Measurements from ENCODE around the gene SCYGR8. TPM values are rescaled to one million over a fixed set of nuclear protein-coding genes. Genes with fewer than 3 reads are reported as not detected.
"Not testable (repeated sequence)": the region's sequence is repeated elsewhere in the genome, so short reads cannot be mapped to it uniquely, and the experiment has no call there.

Gene SCYGR8
- polyA plus RNA-seq, 1 of the 3 experiments (the other 2 are of a cell fraction), result not detected

- Histone ChIP-seq H3K9me3 (no peaks in the 10 kb centered on the region), H3F3A (replicated peaks; ENCODE audit: insufficient read depth) (no peaks in the 10 kb centered on the region), H3K27me3 (ENCODE audit: insufficient read depth) (peaks cover 38% of the 10 kb centered on the region; the same call in 1 of the 2 replicates), H3K4me1 (ENCODE audit: control insufficient read depth in 1 of 2, insufficient read depth in 2 of 2, low read depth in 1 of 2, low read length in 1 of 2) (peaks cover 3 to 4% of the 10 kb centered on the region in 2 experiments; a peak in 1 of 4 replicates), H3K4me3 (ENCODE audit: low read depth in 2 of 2, low read length in 1 of 2) (no peak overlapping the region), H3K4me2 (no peak overlapping the region), H2AFZ (ENCODE audit: low read depth) (no peak overlapping the region), H3K9ac (no peak overlapping the region), H3K36me3 (replicated peaks in 1 of 2; ENCODE audit: control insufficient read depth in 1 of 2, insufficient read depth in 2 of 2, low read length in 1 of 2) (no peaks in the 10 kb centered on the region), H3K79me2 (ENCODE audit: insufficient read depth) (no peaks in the 10 kb centered on the region), H4K20me1 (ENCODE audit: insufficient read depth) (no peaks in the 10 kb centered on the region), H3K27ac (ENCODE audit: low read depth in 2 of 2, low read length in 1 of 2) (no peak overlapping the region), H3K9me2 (no peaks in the 10 kb centered on the region)
- ChIA-PET POLR2A (no interaction called here), CTCF (no interaction called here)
- 68% methylated on average over 4 of the region's 4 CpGs for WGBS (ENCODE audit: low lambda C conversion rate)
- DNase-seq, result no peak
- TF ChIP-seq PBX3 (IDR thresholded peaks at IDR 0.05), result no peak
- no peak for TF ChIP-seq EP300 (IDR thresholded peaks at IDR 0.05; ENCODE audit: borderline replicate concordance in 1 of 2, low read depth in 1 of 2, low read length in 1 of 2)
- no peak for TF ChIP-seq MAX (IDR thresholded peaks at IDR 0.05; ENCODE audit: low read depth)
- no peak for TF ChIP-seq YY1 (IDR thresholded peaks at IDR 0.05; ENCODE audit: low read depth)
Measured at GRCh38 chr2:227719641-227720040, 26.1 kb upstream of the SCYGR8 start.

GRCh38 chr2:227720680-227721079, 25.0 kb upstream of the SCYGR8 start:
- ChIA-PET CTCF (interaction anchor here (0.9 kb wide), 1 partner anchor 46 kb away, joined by 3 read pairs; no protein-coding TSS in a partner anchor), POLR2A (no interaction called here)
- H3F3A ChIP-seq (replicated peaks; ENCODE audit: insufficient read depth), result no peaks in the 10 kb centered on the region
- no peak overlapping the region for H3K9ac ChIP-seq
- H2AFZ ChIP-seq (ENCODE audit: low read depth), result no peak overlapping the region
- H3K4me2 ChIP-seq, result no peak overlapping the region
- no peaks in the 10 kb centered on the region for H3K9me2 ChIP-seq
- no peak for TF ChIP-seq MEF2A (IDR thresholded peaks at IDR 0.05; ENCODE audit: borderline replicate concordance, low read depth)
- no peaks in the 10 kb centered on the region for H3K79me2 ChIP-seq (ENCODE audit: insufficient read depth)
- DNase-seq, result no peak
- WGBS (ENCODE audit: low lambda C conversion rate), result 44% methylated on average over 4 of the region's 4 CpGs
- H3K4me1 ChIP-seq (ENCODE audit: control insufficient read depth in 1 of 2, insufficient read depth in 2 of 2, low read depth in 1 of 2, low read length in 1 of 2), result peaks cover 3 to 4% of the 10 kb centered on the region in 2 experiments; a peak in 1 of 4 replicates
- no peaks in the 10 kb centered on the region for H3K36me3 ChIP-seq (replicated peaks in 1 of 2; ENCODE audit: control insufficient read depth in 1 of 2, insufficient read depth in 2 of 2, low read length in 1 of 2)
- no peaks in the 10 kb centered on the region for H3K9me3 ChIP-seq
- H3K27ac ChIP-seq (ENCODE audit: low read depth in 2 of 2, low read length in 1 of 2), result no peak overlapping the region
- H4K20me1 ChIP-seq (ENCODE audit: insufficient read depth), result no peaks in the 10 kb centered on the region
- peaks cover 43% of the 10 kb centered on the region for H3K27me3 ChIP-seq (ENCODE audit: insufficient read depth)
- no peak overlapping the region for H3K4me3 ChIP-seq (ENCODE audit: low read depth in 2 of 2, low read length in 1 of 2)

- H4K20me1 ChIP-seq (ENCODE audit: insufficient read depth); H3K4me3 ChIP-seq (ENCODE audit: low read depth in 2 of 2, low read length in 1 of 2); DNase-seq; H3K9ac ChIP-seq; POLR2A ChIA-PET; H3K9me2 ChIP-seq; H3K4me1 ChIP-seq (ENCODE audit: control insufficient read depth in 1 of 2, insufficient read depth in 2 of 2, low read depth in 1 of 2, low read length in 1 of 2); H3K9me3 ChIP-seq; H3K4me2 ChIP-seq; H2AFZ ChIP-seq (ENCODE audit: low read depth); CTCF ChIA-PET; H3K36me3 ChIP-seq (replicated peaks in 1 of 2; ENCODE audit: control insufficient read depth in 1 of 2, insufficient read depth in 2 of 2, low read length in 1 of 2); H3F3A ChIP-seq (replicated peaks; ENCODE audit: insufficient read depth); H3K27ac ChIP-seq (ENCODE audit: low read depth in 2 of 2, low read length in 1 of 2); H3K79me2 ChIP-seq (ENCODE audit: insufficient read depth): not testable (repeated sequence)
- WGBS (ENCODE audit: low lambda C conversion rate), result 13% methylated on average over 2 of the region's 7 CpGs
- peaks cover 40% of the 10 kb centered on the region for H3K27me3 ChIP-seq (ENCODE audit: insufficient read depth)
Measured at GRCh38 chr2:227722821-227723220, 22.9 kb upstream of the SCYGR8 start.
